K562 (cell line): Measurements from ENCODE around the gene TNIK. TPM values are rescaled to one million over a fixed set of nuclear protein-coding genes. Genes with fewer than 3 reads are reported as not detected.

Source experiments
- BRCA1 ChIP-seq, 2 experiments: fragments of 450-650 bp in 1 of 2; sonication (generic) in 1 of 2; formaldehyde crosslinking in 1 of 2; IDR thresholded peaks; 2 replicates each; pipeline versions ENCODE4 v1.5.0 to v1.6.1; 2017 to 2020; ENCODE audit warnings: mild to moderate bottlenecking in 1 of 2, missing genetic modification reagents in 1 of 2
- CBFA2T2 ChIP-seq: fragments of 450-650 bp; conservative IDR thresholded peaks from 2 replicates; pipeline ENCODE4 v1.6.1; 2017; ENCODE audit warnings: mild to moderate bottlenecking
- CBFB ChIP-seq: sonication (generic); formaldehyde crosslinking; IDR thresholded peaks from 2 replicates; pipeline ENCODE4 v1.4.0; 2020; ENCODE audit warnings: mild to moderate bottlenecking, missing genetic modification reagents
- CEBPG ChIP-seq, 3 experiments: fragments of 200-800 bp in 1 of 3; sonication (Bioruptor generic) in 1 of 3; sonication (generic) in 1 of 3; formaldehyde crosslinking in 1 of 3; IDR thresholded peaks in 2 of 3; conservative IDR thresholded peaks in 1 of 3; 2 replicates each; pipeline versions ENCODE4 v1.6.1 to v1.8.0; 2016 to 2022; ENCODE audit warnings: missing compliant biosample characterization in 2 of 3, missing genetic modification characterization in 2 of 3, mild to moderate bottlenecking in 1 of 3, missing genetic modification reagents in 1 of 3
- DDX20 ChIP-seq: fragments of 450-650 bp; IDR thresholded peaks from 2 replicates; pipeline ENCODE4 v1.6.1; 2016; ENCODE audit warnings: missing genetic modification characterization, low read depth, mild to moderate bottlenecking, missing compliant biosample characterization, moderate library complexity
- EZH2 ChIP-seq: IDR thresholded peaks from 2 replicates; pipeline ENCODE4 v1.6.1; 2012; ENCODE audit warnings: low read depth, mild to moderate bottlenecking, inconsistent platforms, low read length, borderline replicate concordance
- HNRNPK ChIP-seq: fragments of 200-400 bp; formaldehyde crosslinking; IDR thresholded peaks from one replicate; pipeline ENCODE4 v1.6.1; 2018; ENCODE audit warnings: mild to moderate bottlenecking, low read depth, low read length; ENCODE audit not compliant: poor library complexity, severe bottlenecking
- MYBL2 ChIP-seq, 2 experiments: fragments of 450-650 bp in 1 of 2; sonication (generic) in 1 of 2; formaldehyde crosslinking in 1 of 2; IDR thresholded peaks; 2 replicates each; pipeline versions ENCODE4 v1.6.1 to v1.8.1; 2017 to 2022; ENCODE audit warnings: borderline replicate concordance in 1 of 2, inconsistent platforms in 1 of 2, low read depth in 1 of 2, mild to moderate bottlenecking in 1 of 2, missing genetic modification reagents in 1 of 2, moderate library complexity in 1 of 2
- NBN ChIP-seq: fragments of 450-650 bp; IDR thresholded peaks from 2 replicates; pipeline ENCODE4 v1.6.1; 2016; ENCODE audit warnings: low read depth, mild to moderate bottlenecking
- SAFB ChIP-seq: fragments of 200-400 bp; formaldehyde crosslinking; IDR thresholded peaks from 2 replicates; pipeline ENCODE4 v1.6.1; 2017; ENCODE audit warnings: low read depth, low read length, borderline replicate concordance
- SMAD2 ChIP-seq: fragments of 150-350 bp; IDR thresholded peaks from 2 replicates; pipeline ENCODE4 v1.6.1; 2014; ENCODE audit warnings: low read depth, mild to moderate bottlenecking, low read length
- TEAD2 ChIP-seq: fragments of 450-650 bp; IDR thresholded peaks from 2 replicates; pipeline ENCODE4 v1.6.1; 2016; ENCODE audit warnings: missing genetic modification characterization, control low read depth, missing compliant biosample characterization
- TOE1 ChIP-seq, 2 experiments: fragments of 450-650 bp in 1 of 2; sonication (generic) in 1 of 2; formaldehyde crosslinking in 1 of 2; IDR thresholded peaks; 2 replicates each; pipeline versions ENCODE4 v1.7.1 to v1.8.0; 2016 to 2022; ENCODE audit warnings: borderline replicate concordance in 2 of 2, mild to moderate bottlenecking in 2 of 2, antibody characterized with exemption in 1 of 2, inconsistent platforms in 1 of 2, low read depth in 1 of 2, missing genetic modification reagents in 1 of 2, moderate library complexity in 1 of 2
- ZBTB8A ChIP-seq: fragments of 450-650 bp; IDR thresholded peaks from 2 replicates; pipeline ENCODE4 v1.6.1; 2018; ENCODE audit warnings: mild to moderate bottlenecking, moderate library complexity; ENCODE audit not compliant: partially characterized antibody
- ZFP36 ChIP-seq: fragments of 150-350 bp; IDR thresholded peaks from 2 replicates; pipeline ENCODE4 v1.6.1; 2018; ENCODE audit warnings: low read length, low read depth; ENCODE audit not compliant: partially characterized antibody
- ZNF217 ChIP-seq: sonication (generic); formaldehyde crosslinking; IDR thresholded peaks from 2 replicates; pipeline ENCODE4 v1.8.0; 2022; ENCODE audit warnings: mild to moderate bottlenecking, missing genetic modification reagents
- ZNF3 ChIP-seq: fragments of 250-450 bp; sonication (Bioruptor Pico); IDR thresholded peaks from 2 replicates; pipeline ENCODE4 v1.5.0; 2021; ENCODE audit warnings: mild to moderate bottlenecking, moderate library complexity
- ZNF41 ChIP-seq: fragments of 250-450 bp; sonication (Bioruptor Pico); conservative IDR thresholded peaks from 2 replicates; pipeline ENCODE4 v1.4.0; 2020; ENCODE audit warnings: mild to moderate bottlenecking
- ZNF589 ChIP-seq: fragments of 200-800 bp; sonication (Bioruptor generic); IDR thresholded peaks from 2 replicates; pipeline ENCODE4 v1.6.1; 2016; ENCODE audit warnings: low read depth, missing genetic modification characterization, missing compliant biosample characterization
- ZNF639 ChIP-seq, 2 experiments: fragments of 200-800 bp in 1 of 2; sonication (Bioruptor generic) in 1 of 2; sonication (generic) in 1 of 2; formaldehyde crosslinking in 1 of 2; IDR thresholded peaks in 1 of 2; conservative IDR thresholded peaks in 1 of 2; 2 replicates each; pipeline versions ENCODE4 v1.5.0 to v1.6.1; 2016 to 2020; ENCODE audit warnings: missing compliant biosample characterization in 1 of 2, missing genetic modification characterization in 1 of 2, missing genetic modification reagents in 1 of 2
- polyA plus RNA-seq, 8 experiments: library from polyadenylated mRNA; depleted of rRNA in 4 of 8; stranded (reverse) in 5 of 8; unstranded in 3 of 8; fragments of >200 nt; fragmentation: Nextera tagmentation in 2 of 8; fragmentation: Illumina TruSeq in 1 of 8; extraction: Ambion mirVana in 2 of 8; extraction: Trizol in 1 of 8; gene quantifications; 2 replicates each; pipeline versions ENCODE4 v1.2.1 to v1.2.3, GENCODE V29; 2011 to 2014; ENCODE audit warnings: inconsistent platforms in 1 of 8, missing spikeins in 1 of 8
- total RNA-seq, 7 experiments: library from RNA; depleted of rRNA in 6 of 7; stranded (reverse); fragments of >200 nt in 6 of 7; fragmentation: Illumina TruSeq in 2 of 7; extraction: Trizol in 2 of 7; gene quantifications; 2 replicates each; pipeline versions ENCODE4 v1.2.1 to v1.2.3, GENCODE V29; 2011 to 2021; ENCODE audit warnings: low replicate concordance in 1 of 7

The TNIK gene
- total and polyA plus RNA-seq, 9 of the 15 experiments (the other 6 are each of a cell fraction or from before 2014, with no cell fraction given), result 6.6 to 39.0 (median 24.7) TPM

- no peak for TF ChIP-seq TOE1 (IDR thresholded peaks at IDR 0.05; ENCODE audit: borderline replicate concordance)
- no peak for TF ChIP-seq TOE1 (CRISPR knock-in tag; IDR thresholded peaks at IDR 0.05; ENCODE audit: borderline replicate concordance, low read depth)
- no peak for TF ChIP-seq SMAD2
- TF ChIP-seq CBFA2T2, result peak; percentile 95
- TF ChIP-seq SAFB, result no peak
- TF ChIP-seq ZFP36, result no peak
- peak; percentile 96 for TF ChIP-seq ZNF589
- TF ChIP-seq DDX20 (tag), result peak; percentile 75
- TF ChIP-seq ZBTB8A, result no peak
- TF ChIP-seq ZNF639 (CRISPR knock-in tag; conservative IDR thresholded peaks at IDR 0.05 in 1 of 2, IDR thresholded peaks at IDR 0.05 in 1 of 2), result peak in 1 of 2 experiments; percentile 89; a peak in 2 of 4 replicates
- TF ChIP-seq BRCA1 (IDR thresholded peaks at IDR 0.05), result no peak
- TF ChIP-seq BRCA1 (CRISPR knock-in tag; IDR thresholded peaks at IDR 0.05), result no peak
- TF ChIP-seq MYBL2 (IDR thresholded peaks at IDR 0.05; ENCODE audit: low read depth), result peak; percentile 65; the same call in 1 of the 2 replicates
- TF ChIP-seq MYBL2 (CRISPR knock-in tag; IDR thresholded peaks at IDR 0.05; ENCODE audit: borderline replicate concordance), result no peak
- 0 out of 2 replicates have a peak, but pooled peaks have one; percentile 27 for TF ChIP-seq NBN
- no peak for TF ChIP-seq ZNF217
- TF ChIP-seq ZNF41 (CRISPR knock-in tag), result peak; percentile 66; the same call in 1 of the 2 replicates
- no peak for TF ChIP-seq CEBPG (CRISPR knock-in tag; IDR thresholded peaks at IDR 0.05)
- no peak for TF ChIP-seq CEBPG (tag; conservative IDR thresholded peaks at IDR 0.05 in 1 of 2, IDR thresholded peaks at IDR 0.05 in 1 of 2)
- TF ChIP-seq HNRNPK, result no peak
- TF ChIP-seq EZH2, result no peak
- TF ChIP-seq ZNF3, result no peak
- TF ChIP-seq TEAD2, result no peak
- TF ChIP-seq CBFB, result no peak
These were observed 13.2 kb downstream of the TNIK start (continued) for GRCh38 chr3:171446801-171447578.
